Right atrium auricular region (tissue), 2 donors: Measurements from ENCODE around the gene PPP1R3E. TPM values are rescaled to one million over a fixed set of nuclear protein-coding genes. Genes with fewer than 3 reads are reported as not detected.

Experiments
- DNase-seq: peaks from one replicate; pipeline ENCODE4 v3.0.0-alpha.2; 2019; ENCODE audit warnings: low spot score
- H3K27ac ChIP-seq, 2 donors: fragments of 200-600 bp; sonication (generic); 1 replicate in 1 of 2; 2 replicates in 1 of 2; pipeline ENCODE4 v1.5.1; 2016 to 2019
- H3K27me3 ChIP-seq, 2 donors: fragments of 200-600 bp; sonication (generic); one replicate each; pipeline versions ENCODE4 v1.5.1 to v1.6.0; 2017 to 2019
- H3K36me3 ChIP-seq: fragments of 200-600 bp; sonication (generic); one replicate; pipeline ENCODE4 v1.5.1; 2016
- H3K4me1 ChIP-seq, 2 donors: fragments of 200-600 bp; sonication (generic); one replicate each; pipeline versions ENCODE4 v1.5.1 to v1.6.0; 2017 to 2019
- H3K4me3 ChIP-seq, 2 donors: fragments of 200-600 bp; sonication (generic); 1 replicate in 1 of 2; 2 replicates in 1 of 2; pipeline ENCODE4 v1.5.1; 2017 to 2019; ENCODE audit warnings: mild to moderate bottlenecking in 1 of 2, moderate library complexity in 1 of 2
- H3K9me3 ChIP-seq, 2 donors: fragments of 200-600 bp; sonication (generic); one replicate each; pipeline ENCODE4 v1.5.1; 2019
- CTCF ChIP-seq, 2 donors: fragments of 200-600 bp; sonication (generic); IDR thresholded peaks; one replicate each; pipeline ENCODE4 v1.5.1; 2019; ENCODE audit warnings: antibody characterized with exemption in 2 of 2
- total RNA-seq, 2 donors: library from RNA; depleted of rRNA; stranded (reverse); fragments of >200 nt; gene quantifications; one replicate each; pipeline ENCODE4 v1.1.0, GENCODE V29; 2016

Gene PPP1R3E
- total RNA-seq, 2 donors from 2014 or later = 2.7 to 3.9 TPM

DNA sequence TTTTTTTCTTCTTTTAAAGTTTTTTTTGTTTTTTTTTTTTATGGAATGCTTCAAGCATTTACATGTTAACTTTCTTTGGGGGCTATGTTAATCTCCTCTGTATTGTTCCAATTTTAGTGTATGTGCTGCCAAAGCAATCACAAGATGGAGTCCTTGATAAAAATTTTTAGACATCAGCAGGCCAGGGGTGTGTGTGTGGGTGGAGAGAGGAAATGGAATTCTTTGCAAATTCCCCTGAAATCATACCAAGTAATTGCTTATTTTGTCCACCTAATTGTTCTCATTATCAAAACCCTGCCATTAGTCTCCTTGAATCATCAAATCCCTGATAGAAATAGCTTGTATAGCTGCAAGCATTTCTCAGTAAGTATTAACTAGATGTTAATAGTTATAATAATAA is 43.2 kb downstream of the PPP1R3E start:
- no peak for TF ChIP-seq CTCF (IDR thresholded peaks at IDR 0.05)
- Histone ChIP-seq H3K4me1 (no peaks in the 10 kb centered on the region), H3K36me3 (no peaks in the 10 kb centered on the region), H3K4me3 (no peak overlapping the region), H3K27ac (no peak overlapping the region), H3K9me3 (no peaks in the 10 kb centered on the region), H3K27me3 (no peaks in the 10 kb centered on the region)
- DNase-seq = no peak

DNA sequence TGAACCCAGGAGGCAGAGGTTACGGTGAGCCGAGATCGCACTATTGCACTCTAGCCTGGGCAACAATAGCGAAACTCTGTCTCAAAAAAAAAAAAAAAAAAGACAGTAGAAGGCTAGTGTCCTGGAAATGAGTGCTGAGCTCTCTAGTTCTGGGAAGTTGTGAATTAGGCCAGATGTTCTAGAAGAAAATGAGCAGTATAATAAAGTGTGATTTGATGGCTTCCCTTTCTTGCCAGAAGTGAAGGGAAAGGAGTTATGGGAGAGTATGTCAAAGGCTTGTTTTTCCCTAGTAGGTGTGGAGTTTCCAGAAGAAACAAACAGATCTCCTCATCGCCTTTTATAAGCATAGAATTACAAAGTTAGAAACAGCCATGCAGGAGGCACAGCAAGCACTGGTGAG is 44.4 kb downstream of the PPP1R3E start:
- Histone ChIP-seq H3K27me3 (no peaks in the 10 kb centered on the region), H3K4me3 (no peak overlapping the region), H3K4me1 (no peaks in the 10 kb centered on the region), H3K27ac (no peak overlapping the region), H3K9me3 (no peaks in the 10 kb centered on the region), H3K36me3 (no peaks in the 10 kb centered on the region)
- TF ChIP-seq CTCF (IDR thresholded peaks at IDR 0.05) = no peak
- no peak for DNase-seq

DNA sequence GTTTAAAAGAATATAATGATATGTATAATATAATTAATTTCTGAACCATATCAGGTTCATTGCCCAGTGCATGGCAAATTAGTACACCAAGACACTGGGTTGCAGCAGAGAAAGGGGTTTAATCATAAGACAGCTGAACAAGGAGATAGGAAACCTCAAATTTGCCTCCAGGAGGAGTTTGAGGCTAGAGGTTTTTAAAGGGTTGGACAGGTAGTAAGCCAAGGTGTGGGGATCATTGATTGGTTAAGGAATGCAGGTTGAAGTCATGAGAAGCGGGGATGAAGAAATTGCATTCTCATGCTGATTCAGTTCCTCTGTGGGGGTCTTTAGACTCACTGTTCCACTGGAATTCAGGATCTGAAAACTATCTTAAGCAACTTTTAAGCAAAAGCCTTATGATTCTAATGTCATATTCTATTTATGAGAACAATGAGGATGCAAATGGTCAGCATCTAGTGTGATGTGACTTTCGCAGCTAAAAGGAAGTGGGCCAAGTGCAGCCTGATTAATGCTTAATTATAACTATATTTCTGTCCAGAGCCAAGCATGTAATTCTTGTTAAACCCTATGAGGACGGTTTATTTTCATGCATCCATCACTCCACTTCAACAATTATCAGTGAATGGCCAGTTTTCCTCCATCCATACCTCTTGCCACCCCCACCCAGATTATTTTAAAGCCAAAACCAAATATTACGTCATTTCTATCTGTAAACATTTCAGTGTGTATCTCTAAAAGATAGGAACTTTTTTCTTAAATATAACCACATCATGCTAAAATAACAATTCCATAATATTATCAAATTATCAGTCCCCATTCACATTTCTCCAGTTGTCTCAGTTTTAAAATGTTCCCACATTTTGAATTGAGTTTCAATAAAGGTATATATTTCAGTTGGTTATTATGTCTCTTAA is 50.0 kb downstream of the PPP1R3E start:
- H3K4me3 ChIP-seq = no peak overlapping the region

DNA sequence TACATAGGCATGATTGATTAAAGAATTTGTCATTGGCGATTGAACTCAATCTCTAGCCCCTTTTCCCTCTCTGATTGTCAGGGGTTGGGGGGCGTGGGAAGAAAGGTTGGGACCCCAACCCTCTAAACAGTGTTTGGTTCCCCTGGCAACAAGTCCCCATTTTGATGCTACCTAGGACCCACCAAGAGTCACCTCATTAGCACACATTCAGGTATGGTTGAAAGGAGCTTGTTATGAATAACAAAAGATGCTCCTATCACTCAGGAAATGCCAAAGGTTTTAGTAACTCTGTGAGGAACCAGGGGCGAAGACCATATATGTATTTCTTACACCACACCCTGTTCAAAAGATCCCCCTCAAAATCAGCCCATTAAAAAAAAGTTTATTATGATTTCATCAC is 50.7 kb downstream of the PPP1R3E start:
- no peaks in the 10 kb centered on the region for H3K36me3 ChIP-seq
- no peak overlapping the region for H3K4me3 ChIP-seq
- no peak for TF ChIP-seq CTCF (IDR thresholded peaks at IDR 0.05)
- DNase-seq = no peak
- no peaks in the 10 kb centered on the region for H3K9me3 ChIP-seq
- H3K4me1 ChIP-seq = no peaks in the 10 kb centered on the region
- H3K27ac ChIP-seq = no peak overlapping the region
- H3K27me3 ChIP-seq = no peaks in the 10 kb centered on the region

More for the DNA sequence above, 50.0 kb downstream of the PPP1R3E start:
- TF ChIP-seq CTCF (IDR thresholded peaks at IDR 0.05) = no peak
- no peak for DNase-seq
- H3K27ac ChIP-seq = no peak overlapping the region
- H3K4me1 ChIP-seq = no peaks in the 10 kb centered on the region
- H3K9me3 ChIP-seq = no peaks in the 10 kb centered on the region
- no peaks in the 10 kb centered on the region for H3K27me3 ChIP-seq
- no peaks in the 10 kb centered on the region for H3K36me3 ChIP-seq

- Histone ChIP-seq H3K9me3 (no peaks in the 10 kb centered on the region), H3K27ac (no peak overlapping the region), H3K36me3 (no peaks in the 10 kb centered on the region), H3K27me3 (no peaks in the 10 kb centered on the region), H3K4me3 (no peak overlapping the region), H3K4me1 (no peaks in the 10 kb centered on the region)
- no peak for TF ChIP-seq CTCF (IDR thresholded peaks at IDR 0.05)
- DNase-seq = no peak
These were observed 52.8 kb downstream of the PPP1R3E start for GRCh38 chr14:23249824-23250223.
